IPS-NIHi7 (cell line): ENCODE results near the gene DGKD.

Source experiments
- DNase-seq: peaks from one replicate; pipeline ENCODE4 v3.0.0; 2012; ENCODE audit warnings: mixed read lengths; ENCODE audit errors: extremely low spot score

Gene DGKD

GRCh38 chr2:233446606-233447305 is 92.5 kb downstream of the DGKD start:
- no peak for DNase-seq

DNA sequence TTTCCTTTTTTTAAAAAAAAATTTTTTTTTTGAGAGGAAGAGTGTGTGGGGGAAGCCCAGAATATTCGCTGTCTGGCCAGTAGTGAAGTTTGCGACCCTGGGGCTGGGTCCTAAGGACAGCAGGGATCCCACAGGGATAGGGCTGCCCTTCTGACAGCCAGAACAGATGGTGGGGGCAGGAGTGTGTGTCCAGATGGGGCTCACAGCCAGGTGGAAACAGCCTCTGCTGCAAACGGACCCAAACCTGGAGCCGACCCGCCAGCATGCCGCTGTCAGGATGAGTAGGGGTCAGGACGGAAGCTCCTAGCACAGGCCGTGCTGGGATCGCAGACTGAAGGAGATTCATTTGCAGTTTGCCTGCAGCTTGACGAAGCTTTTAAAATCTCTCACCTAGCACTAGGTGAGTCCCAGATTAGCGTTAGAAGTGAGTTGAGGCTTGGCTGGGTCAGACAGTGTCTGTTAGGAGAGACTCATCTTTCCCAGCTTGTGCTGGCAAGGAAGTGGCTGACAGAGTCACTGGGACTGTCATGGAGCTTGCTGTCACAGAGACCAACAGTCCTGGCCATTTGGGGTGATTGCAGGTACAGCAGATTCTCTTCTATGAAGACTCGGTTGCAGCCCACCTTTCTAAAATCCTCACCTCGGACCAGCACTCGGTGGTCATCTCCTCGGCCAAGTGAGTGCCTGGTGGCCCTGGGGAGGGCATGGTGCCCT is 93.4 kb downstream of the DGKD start:
- DNase-seq, result no peak

- peak; percentile 56 for DNase-seq
These were observed 93.9 kb downstream of the DGKD start for GRCh38 chr2:233448220-233448559.

GRCh38 chr2:233448575-233448974 is 94.3 kb downstream of the DGKD start:
- DNase-seq, result no peak

GRCh38 chr2:233449081-233449901 is 95.0 kb downstream of the DGKD start:
- DNase-seq, result peak; percentile 92

GRCh38 chr2:233449921-233450863 is 95.9 kb downstream of the DGKD start:
- no peak for DNase-seq

- no peak for DNase-seq
These were observed 96.7 kb downstream of the DGKD start for GRCh38 chr2:233450864-233451575.

DNA sequence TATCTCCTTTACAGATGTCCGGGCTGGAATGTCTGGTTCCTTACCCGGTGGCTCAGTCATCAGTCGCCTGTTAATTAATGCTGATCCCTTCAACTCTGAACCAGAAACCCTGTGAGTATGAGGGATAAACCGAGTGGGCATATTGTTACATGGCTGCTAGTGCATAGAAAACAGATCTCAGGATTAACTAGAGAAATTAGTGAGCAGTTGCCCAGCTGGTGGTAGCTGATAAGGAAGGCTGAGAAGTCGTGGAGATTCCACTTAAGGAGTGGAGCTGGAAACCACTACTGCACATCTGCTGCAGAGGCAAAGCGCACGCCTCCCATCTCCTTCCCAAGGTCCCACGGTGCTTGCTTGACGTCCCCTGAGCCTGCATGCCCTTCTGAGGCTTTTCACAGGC is 97.7 kb downstream of the DGKD start:
- no peak for DNase-seq

DNA sequence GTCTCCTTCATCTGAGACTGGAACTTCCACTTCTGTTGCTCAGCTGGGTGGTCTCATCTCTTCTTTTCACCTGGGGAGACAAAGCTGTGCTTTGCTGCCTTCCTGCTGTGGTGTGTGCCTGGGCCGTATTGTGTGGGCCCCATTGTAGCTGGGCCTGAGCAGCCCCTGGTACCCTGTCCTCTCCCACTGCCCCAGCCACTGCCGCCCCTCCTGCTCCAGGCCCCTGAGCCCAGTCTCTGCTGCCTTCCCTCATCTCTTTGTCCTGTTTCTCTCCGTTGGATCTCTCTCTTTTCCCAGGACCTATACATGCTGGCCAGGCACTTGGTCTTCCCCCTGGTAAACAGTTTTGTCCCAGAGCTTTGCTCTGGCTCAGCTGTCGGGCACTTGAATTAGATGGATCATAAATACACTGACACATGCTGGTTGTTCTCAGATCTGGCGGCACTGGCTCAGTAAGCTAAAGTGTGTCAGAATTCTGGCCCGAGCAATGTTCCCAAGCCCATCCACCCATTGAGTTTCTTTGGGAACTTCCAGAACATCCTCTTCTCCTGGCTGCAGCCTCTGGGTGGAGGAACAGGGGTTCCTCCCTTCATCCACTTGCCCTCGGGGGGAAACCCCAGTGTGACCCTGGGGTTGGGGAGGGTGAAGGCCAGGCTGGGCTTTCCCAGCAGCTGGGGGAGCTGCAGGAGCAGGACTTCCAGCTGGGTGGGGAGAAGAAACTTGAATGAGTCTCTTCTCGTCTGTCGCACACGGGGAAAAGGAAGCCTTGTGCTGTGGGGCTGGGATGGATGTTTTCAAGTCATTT is 99.0 kb downstream of the DGKD start:
- DNase-seq, result no peak

GRCh38 chr2:233453916-233454315 is 99.6 kb downstream of the DGKD start:
- no peak for DNase-seq

DNA sequence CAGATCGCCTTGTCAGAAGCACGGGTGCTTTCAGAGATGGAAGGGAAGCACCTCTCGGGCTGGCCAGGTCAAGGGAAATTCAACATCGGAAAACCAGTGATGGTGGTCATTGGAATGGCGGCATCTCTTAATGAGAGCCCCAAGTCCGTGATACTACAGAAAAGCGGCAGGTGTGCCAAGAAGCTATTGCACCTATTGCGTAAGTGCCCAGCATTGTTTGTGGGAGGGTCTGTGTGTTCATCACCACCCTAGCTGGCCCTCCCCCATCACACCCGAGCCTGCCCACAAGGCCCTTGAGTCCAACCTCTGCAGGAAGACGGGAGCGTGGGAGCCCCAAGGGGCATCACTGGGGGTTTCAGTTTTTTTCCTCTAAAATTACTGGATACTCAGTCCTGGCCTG is 100.7 kb downstream of the DGKD start:
- no peak for DNase-seq

DNA sequence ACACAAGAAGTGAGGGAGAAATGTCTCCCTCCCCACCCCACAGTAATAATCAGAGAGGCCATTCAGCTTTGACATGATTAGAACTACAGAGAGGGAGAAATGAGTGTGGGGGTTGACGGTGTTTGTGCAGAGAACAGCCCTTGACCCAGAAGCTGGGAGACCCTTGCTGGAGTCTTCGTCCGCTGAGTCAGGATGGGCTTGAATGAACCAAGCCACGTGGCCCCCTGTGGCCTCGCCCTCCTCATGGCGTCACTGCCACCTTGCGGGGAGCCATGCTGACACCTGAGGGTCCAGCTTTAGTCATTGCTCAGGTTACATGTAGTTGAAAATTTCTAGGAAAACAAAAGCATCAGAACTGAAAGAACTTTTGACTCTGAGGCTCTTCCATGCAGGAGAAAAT is 101.2 kb downstream of the DGKD start:
- DNase-seq, result no peak

- DNase-seq, result no peak
These were observed 101.8 kb downstream of the DGKD start for GRCh38 chr2:233456111-233456510.

DNA sequence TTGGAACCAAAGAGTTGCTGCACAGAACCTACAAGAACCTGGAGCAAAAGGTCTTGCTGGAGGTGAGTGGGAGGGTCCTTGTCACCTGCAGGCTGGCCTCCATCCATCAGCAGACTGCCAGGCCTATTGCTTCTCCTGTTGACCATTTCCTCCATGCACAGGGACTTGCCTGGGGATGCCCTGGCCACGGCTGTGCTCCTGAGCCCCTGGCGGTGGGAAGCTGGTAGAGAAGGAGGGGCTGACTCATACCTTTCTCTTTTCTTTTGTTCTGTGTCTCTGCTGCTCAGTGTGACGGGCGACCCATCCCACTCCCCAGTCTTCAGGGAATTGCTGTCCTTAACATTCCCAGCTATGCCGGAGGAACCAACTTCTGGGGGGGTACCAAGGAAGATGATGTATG is 102.6 kb downstream of the DGKD start:
- peak; percentile 49 for DNase-seq

DNA sequence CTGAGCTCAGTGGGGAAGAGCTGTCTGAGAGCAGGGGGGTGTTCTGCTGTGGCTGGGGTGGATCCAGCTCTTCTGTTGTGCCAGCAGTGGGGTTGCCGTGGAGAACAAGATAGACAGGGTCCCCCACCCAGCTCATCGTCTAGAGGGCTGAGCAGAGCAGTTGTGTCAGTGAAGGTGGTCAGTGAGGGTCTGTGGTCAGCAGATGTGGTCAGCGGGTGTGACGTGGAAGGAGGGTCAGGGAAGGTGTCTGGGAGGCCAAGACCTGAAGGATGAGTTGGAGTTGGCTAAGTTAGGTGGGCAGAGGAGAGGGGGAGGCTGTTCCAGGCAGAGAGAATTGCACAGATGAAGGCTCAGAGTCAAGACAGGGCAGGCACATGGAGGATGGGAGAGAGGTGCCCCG is 103.1 kb downstream of the DGKD start:
- no peak for DNase-seq

DNA sequence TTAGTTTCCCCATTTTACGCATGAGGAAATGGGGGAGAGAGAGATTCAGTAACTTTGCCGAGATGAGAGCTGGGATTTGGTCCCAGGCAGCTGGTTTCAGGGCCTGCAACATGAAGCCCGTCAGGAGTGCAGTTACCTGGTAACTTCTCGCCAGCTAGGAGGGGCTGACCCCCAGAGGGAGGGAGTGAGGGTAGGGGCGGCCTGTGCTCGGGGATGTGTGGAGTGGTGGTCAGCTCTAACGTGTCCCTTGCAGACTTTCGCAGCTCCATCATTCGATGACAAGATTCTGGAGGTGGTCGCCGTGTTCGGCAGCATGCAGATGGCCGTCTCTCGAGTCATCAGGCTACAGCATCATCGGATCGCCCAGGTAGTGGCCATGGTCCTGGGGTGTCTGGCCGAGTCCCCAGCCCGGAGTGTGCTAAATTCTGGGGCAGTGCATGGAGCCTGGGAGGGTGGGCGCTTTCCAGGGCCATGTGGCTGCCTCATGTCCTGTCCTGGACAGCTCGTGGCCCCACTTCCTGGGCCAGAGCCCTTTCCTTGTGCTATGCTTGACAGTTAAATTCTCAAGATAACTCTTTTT is 103.8 kb downstream of the DGKD start:
- no peak for DNase-seq

DNA sequence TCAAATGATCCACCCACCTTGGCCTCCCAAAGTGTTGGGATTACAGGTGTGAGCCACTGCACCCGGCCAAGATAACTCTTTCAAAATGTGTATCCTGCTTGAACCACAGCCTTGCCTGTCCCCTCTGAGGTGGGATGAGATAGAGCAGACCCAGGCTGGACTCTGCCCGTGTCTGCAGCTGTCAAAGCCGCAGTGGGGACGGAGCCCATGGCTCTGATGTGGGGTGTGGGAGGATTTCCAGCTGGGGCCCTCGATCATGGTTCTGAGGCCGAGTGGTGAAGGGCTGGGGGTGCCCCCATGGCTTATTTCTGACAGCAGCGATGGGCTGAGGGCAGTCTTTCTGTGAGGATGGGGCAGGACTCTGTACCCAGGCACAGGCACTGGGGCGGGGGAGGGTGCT is 104.5 kb downstream of the DGKD start:
- DNase-seq, result no peak

DNA sequence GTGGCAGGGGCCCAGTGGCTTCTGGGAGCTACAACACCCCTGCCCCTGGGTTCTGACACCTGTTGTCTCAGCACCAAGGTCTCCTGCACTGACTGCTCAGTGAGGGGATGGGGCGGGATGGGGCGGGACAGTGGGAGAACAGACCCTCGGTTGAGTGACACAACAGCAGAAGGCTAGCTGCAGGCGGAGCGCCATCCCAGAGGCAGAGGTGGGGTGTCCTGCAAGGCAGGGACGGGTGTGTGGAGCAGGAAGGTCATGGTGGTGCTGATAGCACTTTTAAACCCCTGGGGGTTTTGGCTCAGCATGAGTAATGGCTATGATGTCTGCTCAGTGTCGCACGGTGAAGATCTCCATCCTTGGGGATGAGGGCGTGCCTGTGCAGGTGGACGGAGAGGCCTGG is 105.1 kb downstream of the DGKD start:
- DNase-seq, result no peak

DNA sequence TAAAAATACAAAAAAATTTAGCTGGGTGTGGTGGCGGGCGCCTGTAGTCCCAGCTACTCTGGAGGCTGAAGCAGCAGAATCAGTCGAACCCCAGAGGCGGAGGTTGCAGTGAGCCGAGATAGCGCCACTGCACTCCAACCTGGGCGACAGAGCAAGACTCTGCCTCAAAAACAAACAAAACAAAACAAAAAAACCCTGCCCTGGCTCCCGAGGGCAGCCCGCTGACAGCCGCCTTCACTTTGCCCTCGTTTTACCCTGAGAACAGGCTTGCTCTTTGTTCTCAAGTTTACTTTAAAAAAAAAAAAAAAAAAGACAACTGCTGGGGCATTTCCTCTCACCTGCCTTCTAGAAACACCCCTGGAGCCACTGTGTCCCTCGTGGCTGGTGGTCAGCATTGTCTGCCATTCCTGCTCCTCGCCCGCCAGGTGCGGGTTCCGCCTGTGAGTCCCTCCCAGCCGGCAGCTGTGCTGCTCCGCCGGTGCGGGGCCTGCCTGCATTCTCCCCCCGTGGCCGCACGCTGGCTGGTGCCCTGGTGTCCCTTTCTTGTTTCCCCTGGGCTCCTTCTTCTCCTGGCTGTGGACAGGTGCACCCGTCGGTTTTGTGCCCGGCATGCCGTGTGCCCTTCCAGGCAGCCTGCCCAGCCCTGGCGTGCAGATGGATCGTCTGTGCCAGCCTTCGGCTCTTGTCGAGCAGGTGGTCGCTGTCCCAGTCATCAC is 106.6 kb downstream of the DGKD start:
- DNase-seq, result no peak
